Gastroesophageal sphincter (tissue), 3 donors: Measurements from ENCODE around the gene SEMA3F.

Experiments
- CTCF ChIP-seq, 4 experiments: fragments of 200-600 bp in 2 of 4; fragments of 450-650 bp in 2 of 4; sonication (generic) in 1 of 4; IDR thresholded peaks; one replicate each; pipeline ENCODE4 v1.5.1; 2017 to 2019; ENCODE audit warnings: antibody characterized with exemption in 4 of 4, mild to moderate bottlenecking in 2 of 4, moderate library complexity in 2 of 4
- EP300 ChIP-seq: sonication (generic); formaldehyde crosslinking; IDR thresholded peaks from one replicate; pipeline ENCODE4 v1.6.1; 2017; ENCODE audit warnings: antibody characterized with exemption, mild to moderate bottlenecking
- POLR2A ChIP-seq, 2 donors: fragments of 450-650 bp; IDR thresholded peaks; one replicate each; pipeline ENCODE4 v1.6.1; 2017; ENCODE audit warnings: antibody characterized with exemption in 2 of 2, mild to moderate bottlenecking in 2 of 2, moderate library complexity in 1 of 2
- POLR2AphosphoS5 ChIP-seq: sonication (generic); formaldehyde crosslinking; IDR thresholded peaks from one replicate; pipeline ENCODE4 v1.6.1; 2017; ENCODE audit warnings: antibody characterized with exemption

DNA sequence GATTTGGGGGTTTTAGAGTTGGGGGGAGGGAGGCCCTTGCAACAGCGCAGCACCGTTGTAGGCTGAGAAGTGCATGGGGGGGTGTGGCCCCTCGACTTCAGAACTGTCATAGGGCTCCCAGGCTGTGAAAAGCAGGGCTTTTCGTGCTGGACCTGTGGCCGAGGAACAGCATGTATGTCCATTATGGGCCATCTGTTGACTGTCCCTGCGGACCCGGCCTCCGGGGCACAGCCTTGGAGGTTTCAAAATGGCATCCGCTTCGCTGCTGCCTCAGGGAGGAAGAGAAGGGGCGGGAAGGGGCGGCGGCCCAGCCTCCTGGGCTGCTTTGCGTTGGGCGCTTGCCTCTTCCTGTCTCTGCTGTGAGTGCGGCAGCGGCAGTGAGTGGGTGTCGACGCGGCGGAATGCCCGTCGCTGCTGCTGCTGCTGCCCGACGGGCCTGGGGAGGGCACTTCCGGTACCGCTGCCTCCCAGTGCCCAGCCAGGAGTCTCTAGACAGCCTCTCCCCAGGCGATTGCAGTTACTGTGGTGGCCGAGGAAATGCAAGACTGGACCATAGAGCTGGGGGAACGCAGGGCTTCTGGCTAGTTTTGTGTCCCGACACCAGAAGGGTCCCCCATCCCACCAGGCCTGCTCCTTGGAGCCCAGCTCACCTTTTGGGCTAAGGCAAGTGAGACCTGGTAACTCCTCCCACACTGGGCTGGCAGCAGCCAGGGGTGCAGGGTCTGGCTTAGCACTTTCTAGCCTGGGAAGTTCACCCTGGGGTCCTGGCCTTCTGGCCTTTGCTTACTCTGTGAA is 82.8 kb downstream of the SEMA3F start:
- TF ChIP-seq CTCF (IDR thresholded peaks at IDR 0.05) (peak in 1 of 4 experiments; percentile 10), EP300 (no peak), POLR2A (IDR thresholded peaks at IDR 0.05) (peak; percentile 37), POLR2AphosphoS5 (peak; percentile 75)
